Bronchial epithelial cell (primary cell): Measurements from ENCODE around the gene PPP6R3. TPM values are rescaled to one million over a fixed set of nuclear protein-coding genes. Genes with fewer than 3 reads are reported as not detected.

Experiments
- DNase-seq: peaks from one replicate; pipeline ENCODE4 v3.0.0-alpha.2; 2010; ENCODE audit warnings: low read depth
- FAIRE-seq: peaks from 2 replicates; lab custom pipeline; 2011; peaks lifted over from hg19 to GRCh38; lab: Jason Lieb, UNC
- H3K27me3 ChIP-seq: 2 replicates; pipeline ENCODE4 v1.5.1; 2011; ENCODE audit warnings: low read length; ENCODE audit not compliant: control insufficient read depth, insufficient read depth
- H3K36me3 ChIP-seq: 2 replicates; pipeline ENCODE4 v1.5.1; 2011; ENCODE audit warnings: low read length; ENCODE audit not compliant: control insufficient read depth, insufficient read depth
- H3K4me3 ChIP-seq: 2 replicates; pipeline ENCODE4 v1.5.1; 2011; ENCODE audit warnings: mild to moderate bottlenecking, low read depth, low read length, control low read depth
- total RNA-seq: library from RNA; depleted of rRNA; stranded (reverse); fragments of >200 nt; gene quantifications from 2 replicates; pipeline ENCODE4 v1.2.1, GENCODE V29; 2014
- TF ChIP-seq, protein P1 (sequence below): IDR thresholded peaks from 2 replicates; pipeline ENCODE4 v1.5.1; 2011; ENCODE audit warnings: mild to moderate bottlenecking, moderate library complexity, low read length, control low read depth, inconsistent platforms; ENCODE audit not compliant: insufficient read depth, severe bottlenecking

PPP6R3 gene
- total RNA-seq, 1 donor from 2014 or later, result 93.5 TPM

GRCh38 chr11:68541991-68542390, 81.4 kb downstream of the PPP6R3 start:
- Histone ChIP-seq H3K27me3 (no peaks in the 10 kb centered on the region), H3K36me3 (peaks cover 7% of the 10 kb centered on the region), H3K4me3 (no peak overlapping the region)
- TF ChIP-seq, protein P1, sequence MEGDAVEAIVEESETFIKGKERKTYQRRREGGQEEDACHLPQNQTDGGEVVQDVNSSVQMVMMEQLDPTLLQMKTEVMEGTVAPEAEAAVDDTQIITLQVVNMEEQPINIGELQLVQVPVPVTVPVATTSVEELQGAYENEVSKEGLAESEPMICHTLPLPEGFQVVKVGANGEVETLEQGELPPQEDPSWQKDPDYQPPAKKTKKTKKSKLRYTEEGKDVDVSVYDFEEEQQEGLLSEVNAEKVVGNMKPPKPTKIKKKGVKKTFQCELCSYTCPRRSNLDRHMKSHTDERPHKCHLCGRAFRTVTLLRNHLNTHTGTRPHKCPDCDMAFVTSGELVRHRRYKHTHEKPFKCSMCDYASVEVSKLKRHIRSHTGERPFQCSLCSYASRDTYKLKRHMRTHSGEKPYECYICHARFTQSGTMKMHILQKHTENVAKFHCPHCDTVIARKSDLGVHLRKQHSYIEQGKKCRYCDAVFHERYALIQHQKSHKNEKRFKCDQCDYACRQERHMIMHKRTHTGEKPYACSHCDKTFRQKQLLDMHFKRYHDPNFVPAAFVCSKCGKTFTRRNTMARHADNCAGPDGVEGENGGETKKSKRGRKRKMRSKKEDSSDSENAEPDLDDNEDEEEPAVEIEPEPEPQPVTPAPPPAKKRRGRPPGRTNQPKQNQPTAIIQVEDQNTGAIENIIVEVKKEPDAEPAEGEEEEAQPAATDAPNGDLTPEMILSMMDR, result no peak
- FAIRE-seq (no peak), DNase-seq (no peak)

- H3K4me3 ChIP-seq, result no peak overlapping the region
- peaks cover 7% of the 10 kb centered on the region for H3K36me3 ChIP-seq
- no peak for FAIRE-seq
- TF ChIP-seq, protein P1, result no peak
- no peaks in the 10 kb centered on the region for H3K27me3 ChIP-seq
- DNase-seq, result peak; percentile 82
Measured at GRCh38 chr11:68542617-68543016, 82.1 kb downstream of the PPP6R3 start.

DNA sequence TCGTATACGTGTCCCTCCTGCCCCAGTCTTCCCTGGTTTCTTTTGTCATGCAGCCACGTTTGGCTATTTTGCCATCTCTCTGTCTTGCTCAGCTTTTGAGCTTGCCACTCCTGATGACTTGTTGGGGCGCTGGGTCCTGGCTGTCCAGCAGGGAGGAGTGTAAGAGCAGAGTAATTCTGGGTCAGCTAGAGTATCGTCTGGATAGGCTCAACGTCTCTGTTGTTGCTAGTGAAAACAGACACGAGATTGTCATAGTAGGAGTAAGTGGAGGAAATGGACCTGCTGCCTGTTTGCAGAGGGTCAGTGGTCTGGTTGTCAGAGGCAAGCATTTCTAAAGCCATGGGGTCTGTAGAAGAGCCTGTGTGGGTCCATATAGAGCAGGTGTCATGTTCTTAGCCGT, 83.0 kb downstream of the PPP6R3 start:
- FAIRE-seq (peak; percentile 47), DNase-seq (no peak)
- peaks cover 5% of the 10 kb centered on the region for H3K36me3 ChIP-seq
- TF ChIP-seq, protein P1, result no peak
- no peaks in the 10 kb centered on the region for H3K27me3 ChIP-seq
- no peak overlapping the region for H3K4me3 ChIP-seq

- DNase-seq (no peak), FAIRE-seq (no peak)
- peaks cover 3% of the 10 kb centered on the region for H3K36me3 ChIP-seq
- TF ChIP-seq, protein P1, result no peak
- H3K27me3 ChIP-seq, result no peaks in the 10 kb centered on the region
- H3K4me3 ChIP-seq, result no peak overlapping the region
Measured at GRCh38 chr11:68545347-68545746, 84.8 kb downstream of the PPP6R3 start.

DNA sequence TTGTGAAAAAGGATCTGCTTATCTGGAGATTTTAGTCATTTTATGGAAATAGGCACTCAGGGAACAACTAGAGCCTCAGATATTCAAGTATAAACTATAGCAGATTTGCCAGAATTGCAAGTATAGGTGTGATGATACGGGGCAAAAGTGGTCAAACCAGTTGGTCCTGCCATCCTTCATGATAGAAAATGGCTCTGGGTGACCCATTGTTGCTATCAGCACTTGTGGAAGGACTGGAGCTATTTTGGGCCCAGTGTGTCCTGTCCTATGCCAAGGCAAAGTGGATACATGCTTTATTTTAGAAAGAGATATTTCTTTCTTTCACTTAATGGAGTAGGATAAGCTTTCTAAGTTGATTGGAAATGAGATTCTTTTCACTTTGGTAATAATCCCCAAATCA, 85.2 kb downstream of the PPP6R3 start:
- peak; percentile 51 for DNase-seq
- H3K4me3 ChIP-seq, result no peak overlapping the region
- H3K27me3 ChIP-seq, result no peaks in the 10 kb centered on the region
- H3K36me3 ChIP-seq, result peaks cover 3% of the 10 kb centered on the region
- no peak for FAIRE-seq
- TF ChIP-seq, protein P1, result no peak

DNA sequence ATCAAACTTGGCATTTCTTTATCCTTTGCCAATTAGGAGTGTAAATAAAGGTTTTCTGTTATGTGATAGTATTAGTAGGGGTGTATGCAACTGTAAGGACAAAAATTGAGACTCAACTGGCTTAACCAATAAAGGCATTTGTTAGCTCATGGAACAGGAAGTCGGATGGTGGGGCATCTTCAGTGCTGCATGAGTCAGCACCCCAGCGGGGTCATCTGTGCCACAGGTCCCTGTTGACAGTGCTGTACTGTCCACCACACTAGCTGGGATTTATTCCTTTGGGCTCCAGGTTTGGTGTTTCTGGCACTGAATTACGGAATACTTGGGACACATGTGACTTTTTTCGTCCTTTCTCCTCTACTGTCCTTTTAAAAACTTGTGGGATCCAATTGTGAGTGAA, 86.0 kb downstream of the PPP6R3 start:
- H3K4me3 ChIP-seq, result no peak overlapping the region
- DNase-seq (peak; percentile 14), FAIRE-seq (no peak)
- TF ChIP-seq, protein P1, result no peak
- peaks cover 3% of the 10 kb centered on the region for H3K36me3 ChIP-seq
- H3K27me3 ChIP-seq, result no peaks in the 10 kb centered on the region
